Upper lobe of right lung (tissue), 1 donor: ENCODE measurements around the gene PWWP2B. TPM values are rescaled to one million over a fixed set of nuclear protein-coding genes. Genes with fewer than 3 reads are reported as not detected.

Experiments
- ATAC-seq: fragments of 200-7000 bp; cut with Tn5 transposase; one replicate; pipeline ENCODE4 v1.9.1; 2020; ENCODE audit warnings: mild to moderate bottlenecking, moderate library complexity
- DNase-seq: peaks from one replicate; pipeline ENCODE4 v3.0.0-alpha.2; 2020
- H3K27ac ChIP-seq: fragments of 200-600 bp; one replicate; pipeline ENCODE4 v1.8.0; 2022
- H3K27me3 ChIP-seq: fragments of 200-600 bp; one replicate; pipeline ENCODE4 v1.8.0; 2022; ENCODE audit warnings: mild to moderate bottlenecking
- H3K36me3 ChIP-seq: fragments of 200-600 bp; one replicate; pipeline ENCODE4 v1.8.0; 2022
- H3K4me1 ChIP-seq: fragments of 200-600 bp; one replicate; pipeline ENCODE4 v1.8.0; 2022
- H3K4me3 ChIP-seq: fragments of 200-600 bp; one replicate; pipeline ENCODE4 v1.8.0; 2022; ENCODE audit warnings: mild to moderate bottlenecking
- H3K9me3 ChIP-seq: fragments of 200-600 bp; one replicate; pipeline ENCODE4 v1.8.0; 2022
- CTCF ChIP-seq: fragments of 200-600 bp; IDR thresholded peaks from one replicate; pipeline ENCODE4 v1.8.0; 2022; ENCODE audit warnings: antibody characterized with exemption
- intact Hi-C: fragments of 100-400 bp; cut with DNase I; formaldehyde crosslinking; loops from one replicate; pipeline ENCODE4 v1.11.0; 2022
- total RNA-seq: library from RNA; stranded (reverse); fragmentation: NEBNext Ultra II Directional; extraction: Animal tissue kit (Norgen Biotek cat#: 25700); gene quantifications from one replicate; pipeline ENCODE4 v1.2.1, GENCODE V29; 2021
- donor health status: DM: no; HTN: yes; CAD: no; lungs with severe emphysema.

PWWP2B gene
- total RNA-seq, 1 donor from 2014 or later = 26.0 TPM

DNA sequence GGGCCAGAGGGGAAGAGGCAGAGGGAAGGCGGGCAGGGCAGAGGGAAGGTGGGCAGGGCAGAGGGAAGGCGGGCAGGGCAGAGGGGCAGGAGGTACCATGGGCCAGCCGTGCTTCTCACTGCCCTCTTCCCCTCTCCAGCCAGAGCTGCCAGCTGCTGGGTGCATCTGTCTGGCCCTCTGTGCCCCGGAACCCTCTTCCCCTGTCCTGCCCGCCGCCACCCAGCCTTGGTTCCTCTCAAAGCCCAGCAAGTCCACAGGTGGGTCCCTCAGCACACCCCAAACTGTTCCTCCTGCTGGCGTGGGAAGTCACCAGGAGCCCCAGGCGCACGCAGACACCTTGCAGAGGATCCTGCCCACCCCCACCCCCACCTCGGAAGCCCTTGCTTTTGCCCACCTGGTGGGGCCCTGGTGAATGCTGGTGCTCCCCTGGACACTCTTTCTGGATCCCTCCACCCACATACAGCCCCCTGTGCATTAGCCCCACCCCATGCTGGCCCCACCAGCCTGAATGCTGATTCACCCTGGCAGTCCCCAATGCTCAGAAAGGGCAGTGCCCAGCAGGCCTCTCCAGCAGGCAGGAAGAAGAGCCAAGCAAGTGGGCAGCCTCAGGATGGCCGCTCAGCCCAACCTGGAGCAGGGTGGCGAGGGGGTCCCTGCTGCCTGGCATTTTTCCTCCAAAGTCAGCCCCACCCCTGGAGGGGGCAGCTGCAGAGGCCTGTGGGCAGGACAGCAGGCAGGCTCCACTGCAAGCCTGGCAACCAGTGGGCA is 1.9 kb upstream of the PWWP2B start:
- Histone ChIP-seq H3K36me3 (no peaks in the 10 kb centered on the region), H3K27ac (peak overlapping the region; percentile 91), H3K4me3 (peak overlapping the region; percentile 61), H3K27me3 (no peaks in the 10 kb centered on the region), H3K9me3 (no peaks in the 10 kb centered on the region), H3K4me1 (peaks cover 28% of the 10 kb centered on the region)
- ATAC-seq = peak; percentile 1
- TF ChIP-seq CTCF = no peak
- DNase-seq = no peak
- intact Hi-C loops = loop anchor here (5.0 kb wide), 1 partner anchor 57 kb away; no protein-coding TSS in a partner anchor

GRCh38 chr10:132395704-132396493 is 1.1 kb upstream of the PWWP2B start:
- Histone ChIP-seq H3K9me3 (no peaks in the 10 kb centered on the region), H3K4me3 (peak overlapping the region; percentile 61), H3K27me3 (no peaks in the 10 kb centered on the region), H3K4me1 (peaks cover 36% of the 10 kb centered on the region), H3K27ac (peak overlapping the region; percentile 91), H3K36me3 (no peaks in the 10 kb centered on the region)
- intact Hi-C loops = no loop called here
- peak; percentile 91 for DNase-seq
- ATAC-seq = peak; percentile 63
- TF ChIP-seq CTCF = peak; percentile 6

GRCh38 chr10:132396494-132397035 is 435 bp upstream of the PWWP2B start:
- intact Hi-C loops = no loop called here
- Histone ChIP-seq H3K4me1 (peaks cover 43% of the 10 kb centered on the region), H3K4me3 (peak overlapping the region; percentile 61), H3K27ac (peak overlapping the region; percentile 91), H3K36me3 (no peaks in the 10 kb centered on the region), H3K27me3 (no peaks in the 10 kb centered on the region), H3K9me3 (no peaks in the 10 kb centered on the region)
- peak; percentile 89 for DNase-seq
- peak; percentile 71 for ATAC-seq
- TF ChIP-seq CTCF = peak; percentile 20

DNA sequence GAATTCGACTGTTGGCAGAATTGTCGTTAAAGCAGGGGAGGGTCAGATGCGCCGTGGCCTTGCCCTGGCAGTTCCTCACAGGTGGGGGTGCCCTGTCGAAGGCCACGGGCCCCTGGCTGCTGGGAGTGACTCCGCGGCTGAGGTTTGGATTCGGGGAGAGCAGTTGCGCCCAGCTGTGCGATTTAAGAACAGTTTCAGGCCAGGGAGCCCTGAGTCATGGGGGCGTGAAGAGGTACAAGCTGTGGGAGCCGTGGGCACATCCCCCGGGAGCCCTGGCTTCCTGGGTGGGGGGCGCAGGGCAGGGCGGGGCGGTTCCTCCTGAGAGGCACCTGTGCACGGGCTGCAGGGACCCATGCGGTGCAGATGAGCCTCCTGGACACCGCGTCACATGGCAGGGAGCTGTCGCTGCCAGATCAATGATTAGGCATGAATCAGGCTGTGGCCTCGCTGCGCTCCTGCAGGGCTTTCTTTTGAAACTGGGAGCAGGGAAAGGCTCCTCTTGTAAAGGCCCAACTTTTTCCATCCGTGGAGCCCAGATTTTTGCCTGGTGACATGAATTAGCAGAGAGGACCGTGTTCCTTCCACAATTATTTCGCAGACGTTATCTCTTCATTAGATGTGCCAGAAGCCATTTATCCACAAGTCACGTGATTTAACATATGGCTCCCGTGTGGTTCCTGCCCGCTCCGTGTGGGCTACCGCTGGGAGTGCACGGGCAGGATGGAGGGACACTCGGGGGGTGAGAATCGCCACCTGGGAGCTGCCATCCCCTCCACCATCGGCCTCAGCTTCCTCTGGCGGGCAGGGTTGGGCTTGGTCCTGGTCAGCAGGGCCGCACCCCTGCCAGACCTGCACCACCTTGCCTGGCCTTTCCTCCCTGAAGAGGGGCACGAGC is 918 bp downstream of the PWWP2B start:
- H3K27me3 ChIP-seq = no peaks in the 10 kb centered on the region
- no peaks in the 10 kb centered on the region for H3K9me3 ChIP-seq

More for the DNA sequence above, 918 bp downstream of the PWWP2B start:
- peaks cover 54% of the 10 kb centered on the region for H3K4me1 ChIP-seq
- H3K27ac ChIP-seq = peak overlapping the region; percentile 87
- DNase-seq (peak; percentile 74), ATAC-seq (peak; percentile 1)
- no peak for TF ChIP-seq CTCF
- H3K36me3 ChIP-seq = no peaks in the 10 kb centered on the region
- peak overlapping the region; percentile 72 for H3K4me3 ChIP-seq
- intact Hi-C loops = no loop called here
